ENCODE measurements around the gene CLASP1.

DNA sequence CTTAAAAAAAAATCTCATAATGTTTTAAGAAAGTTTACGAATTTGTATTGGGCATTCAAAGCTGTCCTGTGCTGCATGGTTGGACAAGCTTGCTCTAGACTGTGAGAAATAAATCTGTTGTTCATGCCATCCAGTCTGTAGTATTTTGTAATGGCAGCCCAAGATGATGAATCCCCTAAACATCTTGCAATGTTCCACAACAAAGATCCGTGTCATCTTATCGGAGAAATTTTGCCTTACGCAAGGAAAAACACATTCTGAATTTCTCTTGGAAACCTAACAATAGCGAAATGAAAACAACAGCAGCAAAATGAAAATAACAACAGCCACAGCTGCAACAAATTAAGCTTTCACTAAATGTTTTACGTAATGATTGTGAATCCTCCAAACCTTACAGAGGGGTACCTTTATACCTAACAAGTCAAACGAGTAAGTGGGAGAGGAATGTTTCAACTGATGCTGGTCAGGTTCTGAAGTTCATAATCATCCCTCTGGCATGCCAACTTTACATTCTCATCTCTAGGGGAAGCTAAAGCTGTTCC lies 194.6 kb downstream of the CLASP1 start:
- TF ChIP-seq POLR2A (IDR thresholded peaks at IDR 0.05; ENCODE audit: low read depth, low read length), result no peak
- TF ChIP-seq POLR2AphosphoS5 (IDR thresholded peaks at IDR 0.05; ENCODE audit: low read depth, low read length), result no peak
- no peak for TF ChIP-seq TAF1 (IDR thresholded peaks at IDR 0.05; ENCODE audit: low read depth, low read length)

Data from GM12891 (cell line).